Muscle of arm (tissue), 12 donors: ENCODE results near the gene C5AR1. TPM values are rescaled to one million over a fixed set of nuclear protein-coding genes. Genes with fewer than 3 reads are reported as not detected.
"Not testable (repeated sequence)": the region's sequence is repeated elsewhere in the genome, so short reads cannot be mapped to it uniquely, and the experiment has no call there.

Source experiments
- DNase-seq: peaks from one replicate; pipeline ENCODE4 v3.0.0-alpha.2; 2013
- polyA plus RNA-seq, 12 donors: library from polyadenylated mRNA; unstranded; fragments of 120-200 nt; gene quantifications; one replicate each; pipeline ENCODE4 v1.2.1, GENCODE V29; 2013; ENCODE audit not compliant: insufficient read length in 12 of 12

C5AR1 gene
- polyA plus RNA-seq, 12 donors: 1.3 to 4.3 (median 2.0) TPM; not detected in 2

GRCh38 chr19:47331490-47331889 is 21.8 kb downstream of the C5AR1 start:
- DNase-seq: no peak

GRCh38 chr19:47331931-47332547 is 22.4 kb downstream of the C5AR1 start, which contains the start of gene C5AR2:
Gene C5AR2, plus strand, starts transcription at chr19:47332175. Its CDS starts 8,625 bp downstream, at chr19:47340800.
- DNase-seq: no peak

GRCh38 chr19:47336765-47337718 is 27.4 kb downstream of the C5AR1 start:
- not testable (repeated sequence) for DNase-seq

DNA sequence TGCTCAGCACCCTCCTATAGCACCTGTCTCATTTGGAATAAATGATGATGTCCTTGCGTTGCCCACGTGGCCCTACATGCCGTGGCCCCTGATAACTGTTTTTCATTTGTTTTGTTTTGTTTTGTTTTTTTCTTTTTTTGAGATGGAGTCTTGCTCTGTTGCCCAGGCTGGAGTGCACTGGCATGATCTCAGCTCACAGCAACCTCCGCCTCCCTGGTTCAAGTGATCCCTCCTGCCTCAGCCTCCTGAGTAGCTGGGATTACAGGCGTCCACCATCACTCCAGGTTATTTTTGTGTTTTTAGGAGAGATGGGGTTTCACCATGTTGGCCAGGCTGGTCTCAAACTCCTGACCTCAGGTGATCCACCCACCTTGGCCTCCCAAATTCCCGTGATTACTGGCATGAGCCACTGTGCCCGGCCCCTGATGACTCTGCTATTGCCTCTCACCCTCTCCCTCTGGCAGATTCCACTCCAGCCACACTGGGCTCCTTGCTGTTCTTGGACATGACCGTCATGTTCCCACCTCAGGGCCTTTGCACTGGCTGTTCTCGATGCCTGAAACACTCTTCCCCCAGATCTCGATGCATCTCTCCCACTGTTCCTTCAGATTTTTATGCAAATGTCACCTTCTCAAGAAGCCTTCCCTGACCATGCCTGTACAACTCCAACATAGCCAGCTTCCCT is 29.7 kb downstream of the C5AR1 start:
- no peak for DNase-seq

- no peak for DNase-seq
These were observed 31.0 kb downstream of the C5AR1 start for GRCh38 chr19:47340477-47341208.

DNA sequence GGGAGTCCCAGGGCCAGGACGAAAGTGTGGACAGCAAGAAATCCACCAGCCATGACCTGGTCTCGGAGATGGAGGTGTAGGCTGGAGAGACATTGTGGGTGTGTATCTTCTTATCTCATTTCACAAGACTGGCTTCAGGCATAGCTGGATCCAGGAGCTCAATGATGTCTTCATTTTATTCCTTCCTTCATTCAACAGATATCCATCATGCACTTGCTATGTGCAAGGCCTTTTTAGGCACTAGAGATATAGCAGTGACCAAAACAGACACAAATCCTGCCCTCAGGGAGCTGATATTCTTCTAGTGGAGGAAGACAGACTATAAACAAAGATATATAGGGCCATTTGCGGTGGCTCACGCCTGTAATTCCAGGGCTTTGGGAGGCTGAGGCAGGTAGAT is 32.1 kb downstream of the C5AR1 start:
- DNase-seq: no peak

- no peak for DNase-seq
These were observed 33.6 kb downstream of the C5AR1 start for GRCh38 chr19:47343194-47343802.

DNA sequence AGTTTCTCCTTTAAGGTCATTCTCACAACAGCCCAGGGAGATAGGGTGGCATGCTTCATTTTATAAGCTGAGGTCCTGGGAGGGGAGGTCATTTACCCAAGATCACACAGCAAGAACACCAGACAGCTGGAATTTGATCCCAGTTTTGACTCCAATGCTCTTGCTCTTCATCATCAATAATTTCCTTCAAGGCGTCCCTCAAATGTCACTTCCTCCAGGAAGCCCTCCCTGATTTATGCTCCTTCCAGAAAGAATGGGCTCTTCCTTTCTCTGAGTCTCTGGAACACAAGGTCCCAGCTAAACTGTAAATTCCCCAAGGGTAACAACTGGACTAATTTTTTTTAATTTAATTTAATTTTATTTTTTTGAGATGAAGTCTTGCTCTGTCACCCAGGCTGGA is 34.8 kb downstream of the C5AR1 start:
- no peak for DNase-seq

- not testable (repeated sequence) for DNase-seq
These were observed 36.4 kb downstream of the C5AR1 start for GRCh38 chr19:47346024-47346423.

- peak; percentile 99 for DNase-seq
These were observed 39.4 kb downstream of the C5AR1 start, which contains the start of gene DHX34 for GRCh38 chr19:47348819-47349795. Gene DHX34, plus strand, starts transcription at chr19:47349315. Its CDS starts 3,716 bp downstream, at chr19:47353031.

GRCh38 chr19:47350630-47351029 is 41.0 kb downstream of the C5AR1 start:
- DNase-seq: no peak

- DNase-seq: no peak
These were observed 41.9 kb downstream of the C5AR1 start for GRCh38 chr19:47351548-47351947.

- DNase-seq: no peak
These were observed 42.4 kb downstream of the C5AR1 start for GRCh38 chr19:47352095-47352494.

DNA sequence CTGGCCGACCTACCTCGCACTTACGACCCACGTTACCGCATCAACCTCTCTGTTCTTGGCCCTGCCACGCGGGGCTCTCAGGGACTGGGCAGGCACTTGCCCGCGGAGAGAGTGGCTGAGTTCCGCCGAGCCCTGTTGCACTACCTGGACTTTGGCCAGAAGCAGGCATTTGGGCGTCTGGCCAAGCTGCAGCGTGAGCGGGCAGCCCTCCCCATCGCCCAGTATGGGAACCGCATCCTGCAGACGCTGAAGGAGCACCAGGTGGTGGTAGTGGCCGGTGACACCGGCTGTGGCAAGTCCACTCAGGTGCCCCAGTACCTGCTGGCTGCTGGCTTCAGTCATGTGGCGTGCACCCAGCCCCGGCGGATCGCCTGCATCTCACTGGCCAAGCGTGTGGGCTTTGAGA is 43.6 kb downstream of the C5AR1 start:
- no peak for DNase-seq

GRCh38 chr19:47356900-47357299 is 47.2 kb downstream of the C5AR1 start:
- no peak for DNase-seq

DNA sequence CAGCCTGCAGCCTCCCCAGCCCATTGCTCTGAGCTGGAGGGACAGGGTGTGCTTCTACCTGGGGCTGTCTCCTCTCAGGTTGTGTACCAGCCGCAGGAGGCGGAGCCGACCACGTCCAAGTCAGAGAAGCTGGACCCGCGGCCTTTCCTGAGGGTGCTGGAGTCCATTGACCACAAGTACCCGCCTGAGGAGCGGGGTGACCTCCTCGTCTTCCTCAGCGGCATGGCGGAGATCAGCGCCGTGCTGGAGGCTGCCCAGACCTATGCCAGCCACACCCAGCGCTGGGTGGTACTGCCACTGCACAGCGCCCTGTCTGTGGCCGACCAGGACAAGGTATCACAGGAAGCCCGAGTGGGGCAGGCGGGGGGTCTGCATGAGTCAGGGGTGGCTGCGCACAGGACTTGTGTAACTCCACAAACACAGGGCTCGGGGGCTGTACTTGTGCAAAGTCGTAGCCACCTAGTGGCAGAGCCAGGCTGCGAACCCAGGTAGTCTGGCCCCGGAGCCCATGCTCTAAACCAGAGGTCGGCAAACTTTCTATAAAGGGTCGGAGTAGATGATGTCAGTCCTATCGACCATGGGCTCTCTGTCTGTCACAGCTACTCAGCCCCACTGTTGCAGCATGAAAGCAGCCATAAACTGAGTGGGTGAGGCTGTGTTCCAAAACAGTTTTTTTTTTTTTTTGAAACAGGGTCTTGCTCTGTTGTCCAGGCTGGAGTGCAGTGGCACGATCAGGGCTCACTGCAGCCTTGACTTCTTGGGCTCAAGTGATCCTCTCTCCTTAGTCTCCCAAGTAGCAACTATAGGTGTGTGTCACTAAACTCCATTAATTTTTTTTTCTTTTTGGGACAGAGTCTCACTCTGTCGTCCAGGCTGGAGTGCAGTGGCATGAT is 48.4 kb downstream of the C5AR1 start:
- DNase-seq: no peak

DNA sequence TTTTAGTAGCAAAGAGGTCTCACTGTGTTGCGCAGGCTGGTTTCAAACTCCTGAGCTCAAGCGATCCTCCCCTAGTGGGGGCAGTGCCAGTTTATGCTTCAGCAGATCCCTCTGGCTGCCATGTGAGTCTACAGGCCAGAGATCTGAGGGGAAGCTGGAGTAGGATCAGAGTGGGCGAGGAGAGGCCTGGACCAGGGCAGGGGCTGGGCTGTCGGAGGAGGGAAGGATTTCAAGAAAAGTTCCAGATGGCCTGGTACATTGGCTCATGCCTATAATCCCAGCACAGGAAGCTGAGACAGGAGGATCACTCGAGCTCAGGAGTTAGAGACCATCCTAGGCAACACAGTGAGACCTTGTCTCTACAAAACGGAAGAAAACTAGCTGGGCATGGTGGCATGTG is 49.3 kb downstream of the C5AR1 start:
- DNase-seq: no peak

GRCh38 chr19:47362321-47362720 is 52.7 kb downstream of the C5AR1 start:
- no peak for DNase-seq
